Naive thymus-derived CD4-positive, alpha-beta T cell (primary cell): ENCODE results near the gene ZSWIM3. TPM values are rescaled to one million over a fixed set of nuclear protein-coding genes. Genes with fewer than 3 reads are reported as not detected.

Experiments used
- ATAC-seq: fragments of 150-1000 bp; cut with Tn5 transposase; 2 replicates; pipeline ENCODE4 v1.10.0; 2021; ENCODE audit warnings: mild to moderate bottlenecking, moderate library complexity
- CTCF ChIA-PET: fragments of 350-600 bp; sonication (Branson Sonifier 250); formaldehyde crosslinking; loops from one replicate; lab custom pipeline; 2021; ENCODE audit warnings: antibody characterized with exemption; lab: Charles Lee
- POLR2A ChIA-PET: fragments of 350-600 bp; sonication (Branson Sonifier 250); formaldehyde crosslinking; loops from one replicate; lab custom pipeline; 2021; ENCODE audit warnings: antibody characterized with exemption, inconsistent platforms; lab: Charles Lee
- DNase-seq, 9 donors: peaks; one replicate each; pipeline versions ENCODE4 v3.0.0 to v3.0.0-alpha.2; 2020 to 2022; ENCODE audit warnings: mixed read lengths in 1 of 9
- H3K27ac ChIP-seq: one replicate; pipeline ENCODE4 v1.7.0; 2013; ENCODE audit warnings: mild to moderate bottlenecking, low read depth, low read length, moderate library complexity
- H3K27me3 ChIP-seq, 2 donors: one replicate each; pipeline ENCODE4 v1.7.0; 2013; ENCODE audit warnings: low read length in 2 of 2, mild to moderate bottlenecking in 2 of 2, moderate library complexity in 2 of 2; ENCODE audit not compliant: control insufficient read depth in 2 of 2, insufficient read depth in 2 of 2
- H3K36me3 ChIP-seq, 3 experiments: 1 replicate in 2 of 3; 2 replicates in 1 of 3; pipeline ENCODE4 v1.7.0; 2013; ENCODE audit warnings: low read length in 3 of 3, mild to moderate bottlenecking in 3 of 3, moderate library complexity in 1 of 3; ENCODE audit not compliant: insufficient read depth in 3 of 3, control insufficient read depth in 2 of 3
- H3K4me1 ChIP-seq, 2 donors: one replicate each; pipeline ENCODE4 v1.7.0; 2013; ENCODE audit warnings: low read length in 2 of 2, mild to moderate bottlenecking in 2 of 2, moderate library complexity in 1 of 2; ENCODE audit not compliant: control insufficient read depth in 2 of 2, insufficient read depth in 2 of 2
- H3K4me3 ChIP-seq: 2 replicates; pipeline ENCODE4 v1.7.0; 2013; ENCODE audit warnings: mild to moderate bottlenecking, low read length
- H3K9me3 ChIP-seq, 3 experiments: 1 replicate in 2 of 3; 2 replicates in 1 of 3; pipeline ENCODE4 v1.7.0; 2013; ENCODE audit warnings: low read length in 3 of 3; ENCODE audit not compliant: control insufficient read depth in 2 of 3
- H3K27ac Mint-ChIP-seq, 9 donors: one replicate each; pipeline ENCODE4 v1.8.0; 2020 to 2022; ENCODE audit warnings: mixed read lengths in 9 of 9, mild to moderate bottlenecking in 8 of 9, moderate library complexity in 5 of 9, inconsistent platforms in 2 of 9
- H3K27me3 Mint-ChIP-seq, 5 donors: one replicate each; pipeline ENCODE4 v1.8.0; 2021 to 2022; ENCODE audit warnings: mixed read lengths in 5 of 5, mild to moderate bottlenecking in 1 of 5
- H3K36me3 Mint-ChIP-seq, 5 donors: one replicate each; pipeline ENCODE4 v1.8.0; 2020 to 2022; ENCODE audit warnings: mixed read lengths in 5 of 5, mild to moderate bottlenecking in 3 of 5, inconsistent platforms in 1 of 5
- H3K4me1 Mint-ChIP-seq, 7 donors: one replicate each; pipeline ENCODE4 v1.8.0; 2020 to 2022; ENCODE audit warnings: mixed read lengths in 7 of 7, mild to moderate bottlenecking in 3 of 7, inconsistent platforms in 1 of 7
- H3K4me3 Mint-ChIP-seq, 10 donors: one replicate each; pipeline ENCODE4 v1.8.0; 2020 to 2022; ENCODE audit warnings: mild to moderate bottlenecking in 10 of 10, mixed read lengths in 10 of 10, moderate library complexity in 6 of 10, inconsistent platforms in 2 of 10
- H3K9me3 Mint-ChIP-seq, 11 donors: one replicate each; pipeline ENCODE4 v1.8.0; 2020 to 2022; ENCODE audit warnings: mixed read lengths in 11 of 11, mild to moderate bottlenecking in 4 of 11, inconsistent platforms in 1 of 11, moderate library complexity in 1 of 11
- intact Hi-C, 2 donors: fragments of 100-400 bp; cut with micrococcal nuclease; formaldehyde crosslinking; loops; one replicate each; pipeline ENCODE4 v1.15.1; 2023
- polyA plus RNA-seq, 2 donors: library from polyadenylated mRNA; unstranded; fragments of 300-500 nt; fragmentation: Illumina TruSeq; gene quantifications; one replicate each; pipeline ENCODE4 v1.2.3, GENCODE V29; 2021
- total RNA-seq, 6 experiments: library from RNA in 5 of 6; stranded (reverse) in 5 of 6; gene quantifications; 1 replicate in 5 of 6; 2 replicates in 1 of 6; pipeline ENCODE4 v1.2.3 and lab custom pipeline; 2021 to 2026

Gene ZSWIM3
- total and polyA plus RNA-seq, 7 experiments from 2014 or later, result 1.2 to 6.8 (median 3.1) TPM

DNA sequence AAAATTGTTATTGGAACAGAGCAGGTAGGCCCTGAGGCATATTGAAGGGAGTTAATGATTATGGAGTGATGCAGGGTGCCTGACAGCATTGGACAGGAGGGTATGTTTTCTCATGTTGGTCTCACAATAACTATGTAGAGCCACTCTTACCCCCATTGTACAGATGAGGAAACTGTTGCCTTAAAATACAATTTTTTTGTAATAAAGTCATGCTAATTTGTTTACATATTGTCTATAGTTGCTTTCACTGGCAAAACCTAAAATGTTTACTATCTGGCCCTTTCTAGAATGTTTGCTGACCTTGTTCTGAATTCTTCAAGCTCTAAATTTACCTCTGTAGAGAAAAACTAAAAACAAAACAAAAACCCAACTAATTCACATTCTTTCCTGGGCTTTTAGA lies 5.9 kb upstream of the ZSWIM3 start:
- Histone ChIP-seq H3K9me3 (no peaks in the 10 kb centered on the region), H3K27me3 (no peaks in the 10 kb centered on the region), H3K4me3 (no peak overlapping the region), H3K36me3 (peaks cover under 1 to 63% (median 9%) of the 10 kb centered on the region in 3 experiments), H3K4me1 (peaks cover 10 to 19% of the 10 kb centered on the region in 2 donors), H3K27ac (no peak overlapping the region)
- H3K9me3 Mint-ChIP-seq, result peaks cover 0 to under 1% (median 0%) of the 10 kb centered on the region in 11 donors
- intact Hi-C loops, result loop anchor here in 1 of 2 donors (10.0 kb wide), 1 partner anchor 437 kb away; the partner anchor contains the start of gene PIGT
- ChIA-PET CTCF (no interaction called here), POLR2A (interaction anchor here (0.6 to 0.7 kb wide), 2 partner anchors 84 to 1930 kb away, joined by 3 read pairs; no protein-coding TSS in a partner anchor)
- no peak overlapping the region for H3K4me3 Mint-ChIP-seq
- no peak overlapping the region for H3K27ac Mint-ChIP-seq
- H3K36me3 Mint-ChIP-seq, result peaks cover 5 to 40% (median 15%) of the 10 kb centered on the region in 5 donors
- no peak for DNase-seq
- no peaks in the 10 kb centered on the region for H3K27me3 Mint-ChIP-seq
- ATAC-seq, result no peak
- peaks cover 13 to 41% (median 29%) of the 10 kb centered on the region in 7 donors for H3K4me1 Mint-ChIP-seq

DNA sequence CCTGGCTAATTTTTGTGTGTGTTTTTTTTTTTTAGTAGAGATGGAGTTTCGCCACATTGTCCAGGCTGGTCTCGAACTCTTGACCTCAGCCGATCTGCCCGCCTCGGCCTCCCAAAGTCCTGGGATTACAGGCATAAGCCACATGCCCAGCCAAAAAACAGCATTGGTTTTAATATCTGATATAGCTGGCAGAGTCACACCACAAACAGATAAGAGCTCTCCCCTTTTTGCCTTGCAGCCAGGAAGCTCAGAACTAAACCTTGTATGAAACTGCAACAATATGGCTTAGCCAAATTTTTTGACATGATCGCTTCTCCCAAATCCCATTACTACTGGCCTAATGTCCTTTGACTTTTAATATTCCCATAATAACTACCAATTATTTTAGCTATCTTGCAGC lies 5.1 kb upstream of the ZSWIM3 start:
- peaks cover 0 to 3% (median 0%) of the 10 kb centered on the region in 11 donors for H3K9me3 Mint-ChIP-seq
- H3K27ac ChIP-seq, result no peak overlapping the region
- H3K4me3 Mint-ChIP-seq, result peak overlapping the region in 1 of 10 donors; percentile 7
- H3K27ac Mint-ChIP-seq, result no peak overlapping the region
- H3K27me3 ChIP-seq, result no peaks in the 10 kb centered on the region
- H3K27me3 Mint-ChIP-seq, result no peaks in the 10 kb centered on the region
- peaks cover 10 to 20% of the 10 kb centered on the region in 2 donors for H3K4me1 ChIP-seq
- no peaks in the 10 kb centered on the region for H3K9me3 ChIP-seq
- no peak for ATAC-seq
- peaks cover 13 to 47% (median 36%) of the 10 kb centered on the region in 7 donors for H3K4me1 Mint-ChIP-seq
- peaks cover 0 to 61% (median 9%) of the 10 kb centered on the region in 3 experiments for H3K36me3 ChIP-seq
- H3K4me3 ChIP-seq, result no peak overlapping the region
- peaks cover 5 to 38% (median 15%) of the 10 kb centered on the region in 5 donors for H3K36me3 Mint-ChIP-seq
- CTCF ChIA-PET, result interaction anchor here (1.0 kb wide), 1 partner anchor 38 kb away, joined by 3 read pairs; no protein-coding TSS in a partner anchor
- intact Hi-C loops, result loop anchor here in 1 of 2 donors (10.0 kb wide), 1 partner anchor 438 kb away; the partner anchor contains the start of gene PIGT
- no peak for DNase-seq
- POLR2A ChIA-PET, result interaction anchor here (0.6 kb wide), 1 partner anchor 548 kb away, joined by 3 read pairs; no protein-coding TSS in a partner anchor

DNA sequence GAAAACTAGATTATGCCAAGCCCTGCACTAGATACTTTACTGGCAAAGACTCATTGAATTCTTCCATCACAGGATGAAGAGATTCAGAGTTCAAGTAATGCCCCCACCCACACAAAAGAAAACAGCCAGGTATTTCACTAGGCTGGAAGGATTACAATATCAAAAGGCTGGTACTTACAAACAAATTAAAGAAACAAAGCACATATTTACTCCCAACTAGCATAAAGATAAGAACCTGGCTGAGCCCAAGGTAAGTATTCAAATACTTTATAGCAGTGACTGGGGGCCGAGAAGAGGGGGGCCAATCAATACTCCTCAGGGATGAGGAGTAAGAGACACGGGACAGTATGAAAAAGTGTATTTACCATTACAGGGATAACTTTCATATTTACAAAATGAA lies 3.9 kb upstream of the ZSWIM3 start:
- peaks cover 16 to 26% of the 10 kb centered on the region in 2 donors for H3K4me1 ChIP-seq
- no peaks in the 10 kb centered on the region for H3K27me3 ChIP-seq
- Mint-ChIP-seq H3K27me3 (no peaks in the 10 kb centered on the region), H3K36me3 (peaks cover 5 to 36% (median 15%) of the 10 kb centered on the region in 5 donors), H3K27ac (no peak overlapping the region), H3K4me3 (peak overlapping the region in 5 of 10 donors; percentile 25 to 51 (median 29)), H3K4me1 (peaks cover 15 to 58% (median 47%) of the 10 kb centered on the region in 7 donors), H3K9me3 (peaks cover 0 to 3% (median 0%) of the 10 kb centered on the region in 11 donors)
- CTCF ChIA-PET, result interaction anchor here (0.5 kb wide), 1 partner anchor 495 kb away, joined by 3 read pairs; no protein-coding TSS in a partner anchor
- ATAC-seq, result no peak
- POLR2A ChIA-PET, result no interaction called here
- H3K4me3 ChIP-seq, result no peak overlapping the region
- no peaks in the 10 kb centered on the region for H3K9me3 ChIP-seq
- intact Hi-C loops, result loop anchor here in 1 of 2 donors (10.0 kb wide), 1 partner anchor 439 kb away; the partner anchor contains the start of gene PIGT
- H3K27ac ChIP-seq, result no peak overlapping the region
- no peak for DNase-seq
- peaks cover 0 to 53% (median 9%) of the 10 kb centered on the region in 3 experiments for H3K36me3 ChIP-seq

DNA sequence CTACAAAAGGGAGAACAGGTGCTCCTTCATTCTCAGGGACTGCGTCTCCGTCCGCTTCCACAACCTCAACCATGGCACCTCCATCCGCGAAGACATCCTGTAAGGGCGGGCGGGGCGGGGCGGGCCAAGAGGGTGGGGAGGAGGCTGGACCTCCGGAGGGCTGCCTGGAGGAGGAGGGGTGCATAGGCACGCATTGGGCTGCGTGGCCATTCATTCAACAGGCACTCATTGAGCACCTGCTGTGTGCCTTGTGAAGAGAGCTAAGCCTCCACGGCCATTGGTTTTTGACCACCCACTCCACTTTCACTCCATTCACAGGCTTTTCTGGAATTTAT lies 435 bp downstream of the ZSWIM3 start:
- peaks cover 16 to 26% of the 10 kb centered on the region in 2 donors for H3K4me1 ChIP-seq
- no peaks in the 10 kb centered on the region for H3K9me3 ChIP-seq
- H3K27me3 Mint-ChIP-seq, result no peaks in the 10 kb centered on the region
- H3K4me1 Mint-ChIP-seq, result peaks cover 23 to 74% (median 61%) of the 10 kb centered on the region in 7 donors
- H3K4me3 Mint-ChIP-seq, result peak overlapping the region; percentile 95 to 98 (median 96)
- H3K27me3 ChIP-seq, result no peaks in the 10 kb centered on the region
- H3K27ac Mint-ChIP-seq, result peak overlapping the region; percentile 96 to 99 (median 98)
- DNase-seq (no peak), ATAC-seq (peak; percentile 10)
- H3K9me3 Mint-ChIP-seq, result peaks cover 0 to 3% (median 0%) of the 10 kb centered on the region in 11 donors
- peak overlapping the region; percentile 95 for H3K27ac ChIP-seq
- ChIA-PET CTCF (no interaction called here), POLR2A (interaction anchor here (0.5 to 5.3 kb wide), 10 partner anchors 9 to 114 kb away, joined by 3 to 64 read pairs (median 8); partner anchors contain the start of genes CTSA, DNTTIP1, NEURL2 and PCIF1)
- peaks cover 0 to 20% (median 16%) of the 10 kb centered on the region in 5 donors for H3K36me3 Mint-ChIP-seq
- H3K36me3 ChIP-seq, result peaks cover 0 to 21% (median 9%) of the 10 kb centered on the region in 3 experiments
- H3K4me3 ChIP-seq, result peak overlapping the region; percentile 94
- intact Hi-C loops, result loop anchor here (1.0 to 10.0 kb wide), 15 partner anchors 23 to 971 kb away; partner anchors contain the start of genes CTSA (in 2 of the 2), DNTTIP1 (in 2 of the 2), NEURL2 (in 2 of the 2) and UBE2C (in 2 of the 2)

DNA sequence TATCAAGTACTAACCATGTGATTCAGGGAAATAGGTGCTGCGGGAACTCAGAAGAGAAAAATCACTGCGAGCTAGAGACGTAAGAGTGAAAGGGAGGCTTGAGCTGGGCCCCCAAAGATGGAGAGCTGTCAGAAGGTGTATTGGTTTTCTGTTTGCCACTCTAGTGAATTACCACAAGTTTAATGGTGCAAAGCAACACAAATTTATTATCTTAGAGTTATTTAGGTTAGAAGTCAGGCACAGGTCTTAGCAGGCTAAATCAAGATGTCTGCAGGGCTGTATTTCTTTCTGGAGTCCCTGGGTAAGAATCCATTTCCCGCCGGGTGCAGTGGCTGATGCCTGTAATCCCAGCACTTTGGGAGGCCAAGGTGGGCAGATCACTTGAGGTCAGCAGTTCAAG lies 2.5 kb downstream of the ZSWIM3 start:
- POLR2A ChIA-PET, result interaction anchor here (5.3 kb wide), 1 partner anchor 23 kb away, joined by 64 read pairs; the partner anchor contains the start of gene ZSWIM1
- H3K4me3 Mint-ChIP-seq, result peak overlapping the region in 1 of 10 donors; percentile 56
- peaks cover 0 to 3% (median 0%) of the 10 kb centered on the region in 11 donors for H3K9me3 Mint-ChIP-seq
- no peak overlapping the region for H3K27ac Mint-ChIP-seq
- H3K36me3 ChIP-seq, result peaks cover 0 to 5% (median 0%) of the 10 kb centered on the region in 3 experiments
- H3K9me3 ChIP-seq, result no peaks in the 10 kb centered on the region
- no peak overlapping the region for H3K4me3 ChIP-seq
- no peaks in the 10 kb centered on the region for H3K27me3 ChIP-seq
- H3K4me1 Mint-ChIP-seq, result peaks cover 16 to 56% (median 54%) of the 10 kb centered on the region in 7 donors
- no peak for ATAC-seq
- no peaks in the 10 kb centered on the region for H3K27me3 Mint-ChIP-seq
- CTCF ChIA-PET, result no interaction called here
- intact Hi-C loops, result loop anchor here in 1 of 2 donors (5.0 to 10.0 kb wide), 2 partner anchors 445 to 973 kb away; partner anchors contain the start of genes PIGT and YWHAB
- H3K4me1 ChIP-seq, result peaks cover 16 to 20% of the 10 kb centered on the region in 2 donors
- H3K27ac ChIP-seq, result no peak overlapping the region
- H3K36me3 Mint-ChIP-seq, result peaks cover 0 to 19% (median 11%) of the 10 kb centered on the region in 5 donors
- DNase-seq, result no peak

DNA sequence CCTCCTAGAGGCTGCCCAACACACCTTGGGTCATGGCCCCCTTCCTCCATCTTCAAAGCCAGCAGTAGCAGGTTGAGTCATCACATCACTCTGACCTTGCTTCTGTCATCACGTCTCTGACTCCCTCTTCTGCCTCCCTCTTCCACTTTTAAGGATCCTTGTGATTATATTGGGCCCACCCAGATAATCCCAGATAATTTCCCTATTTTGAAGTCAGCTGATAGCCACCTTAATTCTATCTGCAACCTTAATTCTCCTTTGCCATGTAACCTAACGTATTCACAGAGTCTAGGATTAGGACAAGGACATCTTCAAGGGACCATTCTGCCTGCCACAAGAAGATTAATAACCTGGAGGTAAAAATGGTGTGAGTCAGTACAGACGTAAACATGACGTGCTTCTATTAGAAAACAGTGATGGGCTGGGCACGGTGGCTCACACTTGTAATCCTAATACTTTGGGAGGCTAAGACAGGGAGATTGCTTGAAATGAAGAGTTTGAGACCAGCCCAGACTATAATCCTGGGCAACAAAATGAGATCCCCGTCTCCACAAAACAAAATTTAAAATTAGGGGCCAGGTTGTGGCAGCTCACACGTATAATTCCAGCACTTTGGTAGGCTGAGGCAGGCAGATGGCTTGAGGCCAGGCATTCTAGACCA lies 3.3 kb downstream of the ZSWIM3 start:
- no peaks in the 10 kb centered on the region for H3K27me3 ChIP-seq
- Mint-ChIP-seq H3K36me3 (peaks cover 0 to 19% (median 11%) of the 10 kb centered on the region in 5 donors), H3K4me1 (peaks cover 16 to 50% (median 47%) of the 10 kb centered on the region in 7 donors), H3K27me3 (no peaks in the 10 kb centered on the region), H3K9me3 (peaks cover 0 to 3% (median 0%) of the 10 kb centered on the region in 11 donors), H3K4me3 (no peak overlapping the region), H3K27ac (peak overlapping the region in 1 of 9 donors; percentile 32)
- H3K9me3 ChIP-seq, result no peaks in the 10 kb centered on the region
- H3K36me3 ChIP-seq, result peaks cover 0 to 5% (median 0%) of the 10 kb centered on the region in 3 experiments
- no peak for ATAC-seq
- no peak for DNase-seq
- H3K4me1 ChIP-seq, result peaks cover 14 to 15% of the 10 kb centered on the region in 2 donors
- POLR2A ChIA-PET, result interaction anchor here (1.1 to 5.3 kb wide), 2 partner anchors 22 to 75 kb away, joined by 4 to 64 read pairs; partner anchors contain the start of gene ZSWIM1
- intact Hi-C loops, result no loop called here
- no peak overlapping the region for H3K27ac ChIP-seq
- CTCF ChIA-PET, result no interaction called here
- no peak overlapping the region for H3K4me3 ChIP-seq
